SK-N-SH treated with all-trans-retinoic acid at 6 μM for 48 hours (cell line): ENCODE measurements around the gene C9.

Source experiments
- ATAC-seq: fragments of 200-7000 bp; cut with Tn5 transposase; 3 replicates; pipeline ENCODE4 v1.9.1; 2020; ENCODE audit warnings: mild to moderate bottlenecking, moderate library complexity
- ARNTL ChIP-seq: fragments of 450-650 bp; formaldehyde crosslinking; IDR thresholded peaks from 2 replicates; pipeline ENCODE4 v1.5.0; 2020; ENCODE audit warnings: low read depth, mild to moderate bottlenecking, moderate library complexity, borderline replicate concordance
- BACH2 ChIP-seq: fragments of 250-450 bp; sonication (Bioruptor Pico); IDR thresholded peaks from 2 replicates; pipeline ENCODE4 v1.9.0; 2021; ENCODE audit warnings: mild to moderate bottlenecking, borderline replicate concordance
- CSDC2 ChIP-seq: fragments of 250-450 bp; sonication (Bioruptor Pico); IDR thresholded peaks from 2 replicates; pipeline ENCODE4 v1.5.0; 2020; ENCODE audit warnings: mild to moderate bottlenecking, moderate library complexity
- ESRRG ChIP-seq: fragments of 250-450 bp; sonication (Bioruptor Pico); IDR thresholded peaks from 2 replicates; pipeline ENCODE4 v1.6.1; 2021; ENCODE audit warnings: mild to moderate bottlenecking
- GLIS3 ChIP-seq: fragments of 250-450 bp; sonication (Bioruptor Pico); IDR thresholded peaks from 2 replicates; pipeline ENCODE4 v1.5.0; 2020; ENCODE audit warnings: mild to moderate bottlenecking, moderate library complexity
- ISL1 ChIP-seq: fragments of 250-450 bp; sonication (Bioruptor Pico); IDR thresholded peaks from 2 replicates; pipeline ENCODE4 v2.1.2; 2022; ENCODE audit warnings: mild to moderate bottlenecking, moderate library complexity
- OSR1 ChIP-seq: fragments of 250-450 bp; sonication (Bioruptor Pico); IDR thresholded peaks from 2 replicates; pipeline ENCODE4 v1.8.0; 2022; ENCODE audit warnings: moderate library complexity, mild to moderate bottlenecking, inconsistent platforms
- PPARA ChIP-seq: fragments of 250-450 bp; sonication (Bioruptor Pico); IDR thresholded peaks from 2 replicates; pipeline ENCODE4 v1.5.0; 2020; ENCODE audit warnings: mild to moderate bottlenecking, borderline replicate concordance
- RARB ChIP-seq: fragments of 250-450 bp; sonication (Bioruptor Pico); IDR thresholded peaks from 2 replicates; pipeline ENCODE4 v1.8.0; 2021; ENCODE audit warnings: mild to moderate bottlenecking, moderate library complexity
- SNAI2 ChIP-seq: fragments of 250-450 bp; sonication (Bioruptor Pico); IDR thresholded peaks from 2 replicates; pipeline ENCODE4 v1.5.0; 2020; ENCODE audit warnings: mild to moderate bottlenecking, moderate library complexity
- TCF4 ChIP-seq: fragments of 250-450 bp; sonication (Bioruptor Pico); IDR thresholded peaks from 2 replicates; pipeline ENCODE4 v1.8.0; 2021; ENCODE audit warnings: mild to moderate bottlenecking, moderate library complexity, borderline replicate concordance
- TOX ChIP-seq: fragments of 250-450 bp; sonication (Bioruptor Pico); IDR thresholded peaks from 2 replicates; pipeline ENCODE4 v1.8.0; 2021; ENCODE audit warnings: mild to moderate bottlenecking, moderate library complexity, borderline replicate concordance
- ZC3H10 ChIP-seq: fragments of 250-450 bp; sonication (Bioruptor Pico); IDR thresholded peaks from 2 replicates; pipeline ENCODE4 v1.5.1; 2021; ENCODE audit warnings: mild to moderate bottlenecking, moderate library complexity
- ZFP3 ChIP-seq: fragments of 250-450 bp; sonication (Bioruptor Pico); IDR thresholded peaks from 2 replicates; pipeline ENCODE4 v1.5.0; 2020; ENCODE audit warnings: mild to moderate bottlenecking, moderate library complexity
- ZNF565 ChIP-seq: fragments of 450-650 bp; formaldehyde crosslinking; conservative IDR thresholded peaks from 2 replicates; pipeline ENCODE4 v1.5.0; 2020; ENCODE audit warnings: low read depth, mild to moderate bottlenecking, moderate library complexity
- ZNF70 ChIP-seq: fragments of 450-650 bp; formaldehyde crosslinking; IDR thresholded peaks from 2 replicates; pipeline ENCODE4 v1.5.0; 2020; ENCODE audit warnings: mild to moderate bottlenecking, moderate library complexity
- ZNF8 ChIP-seq: fragments of 450-650 bp; formaldehyde crosslinking; IDR thresholded peaks from 2 replicates; pipeline ENCODE4 v1.5.0; 2020; ENCODE audit warnings: mild to moderate bottlenecking, moderate library complexity
- TF ChIP-seq, protein P1 (sequence below): fragments of 250-450 bp; sonication (Bioruptor Pico); IDR thresholded peaks from 2 replicates; pipeline ENCODE4 v1.5.1; 2021; ENCODE audit warnings: mild to moderate bottlenecking, moderate library complexity
- TF ChIP-seq, protein P2 (sequence below): fragments of 250-450 bp; sonication (Bioruptor Pico); IDR thresholded peaks from 2 replicates; pipeline ENCODE4 v1.5.0; 2020; ENCODE audit warnings: mild to moderate bottlenecking, moderate library complexity
- TF ChIP-seq, protein P3 (sequence below): fragments of 250-450 bp; sonication (Bioruptor Pico); IDR thresholded peaks from 2 replicates; pipeline ENCODE4 v1.8.0; 2021; ENCODE audit warnings: low read depth, mild to moderate bottlenecking, moderate library complexity, borderline replicate concordance
- TF ChIP-seq, protein P4 (sequence below): fragments of 250-450 bp; sonication (Bioruptor Pico); IDR thresholded peaks from 2 replicates; pipeline ENCODE4 v1.8.0; 2020; ENCODE audit warnings: mild to moderate bottlenecking, moderate library complexity, borderline replicate concordance
- TF ChIP-seq, protein P5 (sequence below): fragments of 250-450 bp; sonication (Bioruptor Pico); IDR thresholded peaks from 2 replicates; pipeline ENCODE4 v1.5.1; 2020; ENCODE audit warnings: low read depth, mild to moderate bottlenecking, moderate library complexity

The C9 gene

DNA sequence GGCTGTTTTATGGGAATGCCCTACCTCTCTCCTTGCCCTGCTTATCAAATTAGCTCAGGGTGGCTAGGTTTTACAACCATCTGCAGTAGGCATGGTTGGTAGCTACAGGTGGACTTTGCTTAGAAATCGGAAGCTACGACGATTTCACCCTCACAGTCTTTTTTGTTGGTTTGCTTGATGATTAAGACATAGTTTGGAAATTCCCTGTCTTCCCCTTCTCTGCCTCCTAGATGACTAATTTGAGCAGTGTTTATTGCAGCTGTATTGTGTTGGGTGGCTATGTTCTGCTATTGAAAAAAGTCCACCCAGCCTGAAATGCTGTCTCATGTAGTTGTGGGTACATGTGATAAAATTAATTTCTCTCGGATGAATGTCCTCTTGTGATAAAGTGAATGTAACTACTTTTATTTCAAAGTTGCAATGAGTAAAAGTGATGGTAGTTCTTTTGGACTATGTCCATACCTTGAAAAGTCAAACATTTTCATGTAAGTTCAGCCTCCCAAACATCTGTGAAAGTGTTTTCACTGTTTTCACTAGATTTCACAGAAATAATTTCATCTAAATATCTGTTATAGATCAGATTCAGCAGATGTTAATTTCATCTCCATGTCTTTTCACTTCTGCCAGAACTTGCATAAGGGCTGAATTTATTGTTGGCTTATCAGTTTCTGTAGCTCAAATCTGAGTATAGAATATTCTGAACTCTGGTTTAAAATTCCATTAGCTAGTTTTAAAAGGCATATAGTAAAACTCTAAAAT lies 107.6 kb downstream of the C9 start:
- no peak for TF ChIP-seq ZFP3 (CRISPR knock-in tag)
- no peak for TF ChIP-seq ZNF70 (CRISPR knock-in tag)
- TF ChIP-seq GLIS3 (CRISPR knock-in tag), result no peak
- TF ChIP-seq, protein P1, sequence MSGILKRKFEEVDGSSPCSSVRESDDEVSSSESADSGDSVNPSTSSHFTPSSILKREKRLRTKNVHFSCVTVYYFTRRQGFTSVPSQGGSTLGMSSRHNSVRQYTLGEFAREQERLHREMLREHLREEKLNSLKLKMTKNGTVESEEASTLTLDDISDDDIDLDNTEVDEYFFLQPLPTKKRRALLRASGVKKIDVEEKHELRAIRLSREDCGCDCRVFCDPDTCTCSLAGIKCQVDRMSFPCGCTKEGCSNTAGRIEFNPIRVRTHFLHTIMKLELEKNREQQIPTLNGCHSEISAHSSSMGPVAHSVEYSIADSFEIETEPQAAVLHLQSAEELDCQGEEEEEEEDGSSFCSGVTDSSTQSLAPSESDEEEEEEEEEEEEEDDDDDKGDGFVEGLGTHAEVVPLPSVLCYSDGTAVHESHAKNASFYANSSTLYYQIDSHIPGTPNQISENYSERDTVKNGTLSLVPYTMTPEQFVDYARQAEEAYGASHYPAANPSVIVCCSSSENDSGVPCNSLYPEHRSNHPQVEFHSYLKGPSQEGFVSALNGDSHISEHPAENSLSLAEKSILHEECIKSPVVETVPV, result no peak
- no peak for TF ChIP-seq ESRRG (CRISPR knock-in tag)
- no peak for TF ChIP-seq PPARA
- TF ChIP-seq, protein P2, sequence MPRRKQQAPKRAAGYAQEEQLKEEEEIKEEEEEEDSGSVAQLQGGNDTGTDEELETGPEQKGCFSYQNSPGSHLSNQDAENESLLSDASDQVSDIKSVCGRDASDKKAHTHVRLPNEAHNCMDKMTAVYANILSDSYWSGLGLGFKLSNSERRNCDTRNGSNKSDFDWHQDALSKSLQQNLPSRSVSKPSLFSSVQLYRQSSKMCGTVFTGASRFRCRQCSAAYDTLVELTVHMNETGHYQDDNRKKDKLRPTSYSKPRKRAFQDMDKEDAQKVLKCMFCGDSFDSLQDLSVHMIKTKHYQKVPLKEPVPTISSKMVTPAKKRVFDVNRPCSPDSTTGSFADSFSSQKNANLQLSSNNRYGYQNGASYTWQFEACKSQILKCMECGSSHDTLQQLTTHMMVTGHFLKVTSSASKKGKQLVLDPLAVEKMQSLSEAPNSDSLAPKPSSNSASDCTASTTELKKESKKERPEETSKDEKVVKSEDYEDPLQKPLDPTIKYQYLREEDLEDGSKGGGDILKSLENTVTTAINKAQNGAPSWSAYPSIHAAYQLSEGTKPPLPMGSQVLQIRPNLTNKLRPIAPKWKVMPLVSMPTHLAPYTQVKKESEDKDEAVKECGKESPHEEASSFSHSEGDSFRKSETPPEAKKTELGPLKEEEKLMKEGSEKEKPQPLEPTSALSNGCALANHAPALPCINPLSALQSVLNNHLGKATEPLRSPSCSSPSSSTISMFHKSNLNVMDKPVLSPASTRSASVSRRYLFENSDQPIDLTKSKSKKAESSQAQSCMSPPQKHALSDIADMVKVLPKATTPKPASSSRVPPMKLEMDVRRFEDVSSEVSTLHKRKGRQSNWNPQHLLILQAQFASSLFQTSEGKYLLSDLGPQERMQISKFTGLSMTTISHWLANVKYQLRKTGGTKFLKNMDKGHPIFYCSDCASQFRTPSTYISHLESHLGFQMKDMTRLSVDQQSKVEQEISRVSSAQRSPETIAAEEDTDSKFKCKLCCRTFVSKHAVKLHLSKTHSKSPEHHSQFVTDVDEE (CRISPR knock-in tag), result no peak
- TF ChIP-seq ISL1, result no peak
- no peak for TF ChIP-seq SNAI2
- TF ChIP-seq, protein P3, sequence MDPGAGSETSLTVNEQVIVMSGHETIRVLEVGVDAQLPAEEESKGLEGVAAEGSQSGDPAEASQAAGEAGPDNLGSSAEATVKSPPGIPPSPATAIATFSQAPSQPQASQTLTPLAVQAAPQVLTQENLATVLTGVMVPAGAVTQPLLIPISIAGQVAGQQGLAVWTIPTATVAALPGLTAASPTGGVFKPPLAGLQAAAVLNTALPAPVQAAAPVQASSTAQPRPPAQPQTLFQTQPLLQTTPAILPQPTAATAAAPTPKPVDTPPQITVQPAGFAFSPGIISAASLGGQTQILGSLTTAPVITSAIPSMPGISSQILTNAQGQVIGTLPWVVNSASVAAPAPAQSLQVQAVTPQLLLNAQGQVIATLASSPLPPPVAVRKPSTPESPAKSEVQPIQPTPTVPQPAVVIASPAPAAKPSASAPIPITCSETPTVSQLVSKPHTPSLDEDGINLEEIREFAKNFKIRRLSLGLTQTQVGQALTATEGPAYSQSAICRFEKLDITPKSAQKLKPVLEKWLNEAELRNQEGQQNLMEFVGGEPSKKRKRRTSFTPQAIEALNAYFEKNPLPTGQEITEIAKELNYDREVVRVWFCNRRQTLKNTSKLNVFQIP (CRISPR knock-in tag), result no peak
- no peak for TF ChIP-seq BACH2
- no peak for TF ChIP-seq ARNTL (CRISPR knock-in tag)
- no peak for TF ChIP-seq ZNF8
- TF ChIP-seq CSDC2, result no peak
- no peak for TF ChIP-seq TOX (CRISPR knock-in tag)
- no peak for TF ChIP-seq TCF4 (CRISPR knock-in tag)
- no peak for TF ChIP-seq ZC3H10 (CRISPR knock-in tag)
- no peak for TF ChIP-seq RARB (CRISPR knock-in tag)
- TF ChIP-seq, protein P4, sequence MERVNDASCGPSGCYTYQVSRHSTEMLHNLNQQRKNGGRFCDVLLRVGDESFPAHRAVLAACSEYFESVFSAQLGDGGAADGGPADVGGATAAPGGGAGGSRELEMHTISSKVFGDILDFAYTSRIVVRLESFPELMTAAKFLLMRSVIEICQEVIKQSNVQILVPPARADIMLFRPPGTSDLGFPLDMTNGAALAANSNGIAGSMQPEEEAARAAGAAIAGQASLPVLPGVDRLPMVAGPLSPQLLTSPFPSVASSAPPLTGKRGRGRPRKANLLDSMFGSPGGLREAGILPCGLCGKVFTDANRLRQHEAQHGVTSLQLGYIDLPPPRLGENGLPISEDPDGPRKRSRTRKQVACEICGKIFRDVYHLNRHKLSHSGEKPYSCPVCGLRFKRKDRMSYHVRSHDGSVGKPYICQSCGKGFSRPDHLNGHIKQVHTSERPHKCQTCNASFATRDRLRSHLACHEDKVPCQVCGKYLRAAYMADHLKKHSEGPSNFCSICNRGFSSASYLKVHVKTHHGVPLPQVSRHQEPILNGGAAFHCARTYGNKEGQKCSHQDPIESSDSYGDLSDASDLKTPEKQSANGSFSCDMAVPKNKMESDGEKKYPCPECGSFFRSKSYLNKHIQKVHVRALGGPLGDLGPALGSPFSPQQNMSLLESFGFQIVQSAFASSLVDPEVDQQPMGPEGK (CRISPR knock-in tag), result no peak
- TF ChIP-seq, protein P5, sequence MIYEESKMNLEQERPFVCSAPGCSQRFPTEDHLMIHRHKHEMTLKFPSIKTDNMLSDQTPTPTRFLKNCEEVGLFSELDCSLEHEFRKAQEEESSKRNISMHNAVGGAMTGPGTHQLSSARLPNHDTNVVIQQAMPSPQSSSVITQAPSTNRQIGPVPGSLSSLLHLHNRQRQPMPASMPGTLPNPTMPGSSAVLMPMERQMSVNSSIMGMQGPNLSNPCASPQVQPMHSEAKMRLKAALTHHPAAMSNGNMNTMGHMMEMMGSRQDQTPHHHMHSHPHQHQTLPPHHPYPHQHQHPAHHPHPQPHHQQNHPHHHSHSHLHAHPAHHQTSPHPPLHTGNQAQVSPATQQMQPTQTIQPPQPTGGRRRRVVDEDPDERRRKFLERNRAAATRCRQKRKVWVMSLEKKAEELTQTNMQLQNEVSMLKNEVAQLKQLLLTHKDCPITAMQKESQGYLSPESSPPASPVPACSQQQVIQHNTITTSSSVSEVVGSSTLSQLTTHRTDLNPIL (CRISPR knock-in tag), result no peak
- TF ChIP-seq, all 23 proteins: peak for 0
- ATAC-seq, result no peak

DNA sequence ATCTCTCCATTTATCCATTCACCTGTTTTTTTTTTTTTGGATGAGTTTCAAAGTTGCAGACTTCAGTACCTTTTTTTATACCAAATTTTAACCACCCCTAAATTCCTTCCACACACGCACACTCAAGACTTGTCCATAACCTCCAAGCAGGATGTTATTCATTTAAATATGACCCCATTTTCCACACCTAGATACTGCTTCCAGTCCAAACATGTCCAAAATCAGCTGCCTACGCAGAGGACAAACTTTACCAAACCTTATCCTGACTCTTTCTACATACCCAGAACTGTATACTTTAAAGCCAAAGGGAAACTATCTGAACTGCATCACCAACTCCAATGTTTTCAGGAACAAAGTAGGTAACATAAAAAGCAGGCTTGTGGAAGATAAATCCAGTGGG lies 108.9 kb downstream of the C9 start:
- no peak for ATAC-seq
- TF ChIP-seq, protein P2 (CRISPR knock-in tag), result no peak
- TF ChIP-seq CSDC2, result no peak
- TF ChIP-seq, protein P4 (CRISPR knock-in tag), result no peak
- TF ChIP-seq, protein P1, result no peak
- TF ChIP-seq ZNF565, result no peak
- TF ChIP-seq TCF4 (CRISPR knock-in tag), result no peak
- no peak for TF ChIP-seq ISL1
- no peak for TF ChIP-seq OSR1 (CRISPR knock-in tag)
- no peak for TF ChIP-seq GLIS3 (CRISPR knock-in tag)
- TF ChIP-seq TOX (CRISPR knock-in tag), result no peak
- TF ChIP-seq, protein P5 (CRISPR knock-in tag), result no peak
